Measurements from ENCODE around the gene DNAAF5. TPM values are rescaled to one million over a fixed set of nuclear protein-coding genes. Genes with fewer than 3 reads are reported as not detected.

DNAAF5 gene
- total and polyA plus RNA-seq, 2 of the 4 experiments (the other 2 are of a cell fraction) = 12.4 to 32.6 TPM

DNA sequence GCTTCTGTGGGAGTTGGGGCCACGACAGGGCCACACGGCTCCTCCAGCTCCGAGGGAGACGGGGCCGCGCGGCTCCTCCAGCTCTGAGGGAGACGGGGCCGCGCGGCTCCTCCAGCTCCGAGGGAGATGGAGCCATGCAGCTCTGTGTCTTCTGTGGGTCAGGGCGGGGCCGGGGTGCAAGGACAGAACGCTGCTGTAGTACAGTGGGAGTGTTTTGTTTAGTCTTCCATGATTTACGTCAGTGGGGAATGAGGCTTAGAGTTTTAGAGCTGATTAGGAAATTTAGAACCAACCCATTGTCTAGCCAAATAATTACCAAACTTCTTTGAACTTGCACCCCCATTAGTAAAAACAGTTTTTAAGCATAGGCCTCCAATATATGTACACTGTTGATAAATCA lies 33.5 kb downstream of the DNAAF5 start:
- H3K27me3 ChIP-seq (ENCODE audit: control insufficient read depth, insufficient read depth, low read length) = no peaks in the 10 kb centered on the region
- no peak overlapping the region for H2BK20ac ChIP-seq (ENCODE audit: low read depth, low read length)
- H3K4me1 ChIP-seq (ENCODE audit: control insufficient read depth, insufficient read depth, low read length) = no peaks in the 10 kb centered on the region
- no peak overlapping the region for H3K18ac ChIP-seq (ENCODE audit: low read depth, low read length)
- H2AK9ac ChIP-seq (replicated peaks; ENCODE audit: low read depth, low read length, poor library complexity) = no peak overlapping the region
- H3K14ac ChIP-seq (replicated peaks; ENCODE audit: low read depth, low read length) = no peak overlapping the region
- H3K9ac ChIP-seq (ENCODE audit: low read depth, low read length) = no peak overlapping the region
- intact Hi-C loops (cut with micrococcal nuclease) = no loop called here
- no peak overlapping the region for H3K4me2 ChIP-seq (ENCODE audit: low read depth, low read length)
- no peak overlapping the region for H2BK5ac ChIP-seq (ENCODE audit: low read depth, low read length, poor library complexity, severe bottlenecking)
- no peak overlapping the region for H2BK120ac ChIP-seq (ENCODE audit: low read depth, low read length)
- peaks cover 50% of the 10 kb centered on the region for H3K36me3 ChIP-seq (ENCODE audit: control insufficient read depth, insufficient read depth, low read length)
- in situ Hi-C loops (cut with MboI; ENCODE audit: low sequenced_read_pairs) = no loop called here
- dilution Hi-C loops (cut with HindIII; ENCODE audit: low sequenced_read_pairs, unreplicated experiment) = no loop called here
- no peak overlapping the region for H2BK15ac ChIP-seq (ENCODE audit: low read depth, low read length)
- H3K79me1 ChIP-seq (ENCODE audit: low read depth in 1 of 2, low read length in 2 of 2) = no peaks in the 10 kb centered on the region
- no peak overlapping the region for H3K4ac ChIP-seq (ENCODE audit: low read depth, low read length)
- no peaks in the 10 kb centered on the region for H4K20me1 ChIP-seq (ENCODE audit: insufficient read depth, low read length)
- H3K56ac ChIP-seq (ENCODE audit: extremely low read depth, insufficient read depth, low read length) = no peak overlapping the region
- H3K23ac ChIP-seq (ENCODE audit: low read depth, low read length) = no peak overlapping the region
- H2AFZ ChIP-seq (replicated peaks; ENCODE audit: low read length, poor library complexity) = no peak overlapping the region
- DNase-seq = no peak
- BruUV-seq (replicated peaks) = no TSS peak
- no peaks in the 10 kb centered on the region; the same call in 1 of the 2 replicates for H3K9me1 ChIP-seq (ENCODE audit: insufficient read depth, low read length)
- ChIA-PET CTCF (no interaction called here), POLR2A (ENCODE audit: unreplicated experiment) (no interaction called here)
- H2AK5ac ChIP-seq (ENCODE audit: low read depth, low read length) = no peak overlapping the region
- no peak overlapping the region for H4K5ac ChIP-seq (ENCODE audit: low read depth, low read length)
- H3K27ac ChIP-seq (ENCODE audit: insufficient read depth, low read length) = no peak overlapping the region
- H3K4me3 ChIP-seq (ENCODE audit: insufficient read depth, low read depth, low read length) = no peak overlapping the region
- no peak for ATAC-seq (ENCODE audit: low read depth)
- no CpG with 5 or more reads among the region's 16 CpGs for WGBS, 2 experiments (ENCODE audit: extremely low coverage in 2 of 2, insufficient read length in 1 of 2)
- no peak overlapping the region for H4K8ac ChIP-seq (ENCODE audit: low read depth in 2 of 2, low read length in 2 of 2)
- TF ChIP-seq NFE2L2 (IDR thresholded peaks at IDR 0.05; ENCODE audit: low read depth, low read length) (no peak), BHLHE40 (IDR thresholded peaks at IDR 0.05; ENCODE audit: low read depth, low read length) (no peak), MAFK (IDR thresholded peaks at IDR 0.05; ENCODE audit: low read depth, low read length) (no peak), SMC3 (IDR thresholded peaks at IDR 0.05; ENCODE audit: low read depth, low read length) (no peak), FOS (IDR thresholded peaks at IDR 0.05; ENCODE audit: low read depth, low read length) (no peak), POLR2A (IDR thresholded peaks at IDR 0.05; ENCODE audit: low read depth, low read length) (no peak), RCOR1 (IDR thresholded peaks at IDR 0.05; ENCODE audit: insufficient replicate concordance, low read length) (no peak), CEBPB (IDR thresholded peaks at IDR 0.05; ENCODE audit: low read depth, low read length) (no peak), MAZ (IDR thresholded peaks at IDR 0.05; ENCODE audit: borderline replicate concordance, low read depth, low read length) (no peak), RFX5 (IDR thresholded peaks at IDR 0.05; ENCODE audit: low read depth, low read length) (no peak), CHD1 (IDR thresholded peaks at IDR 0.05; ENCODE audit: low read depth, low read length) (no peak), MXI1 (IDR thresholded peaks at IDR 0.05; ENCODE audit: borderline replicate concordance, low read depth, low read length) (no peak), RAD21 (IDR thresholded peaks at IDR 0.05; ENCODE audit: low read length) (no peak)
- TF ChIP-seq, protein P1, sequence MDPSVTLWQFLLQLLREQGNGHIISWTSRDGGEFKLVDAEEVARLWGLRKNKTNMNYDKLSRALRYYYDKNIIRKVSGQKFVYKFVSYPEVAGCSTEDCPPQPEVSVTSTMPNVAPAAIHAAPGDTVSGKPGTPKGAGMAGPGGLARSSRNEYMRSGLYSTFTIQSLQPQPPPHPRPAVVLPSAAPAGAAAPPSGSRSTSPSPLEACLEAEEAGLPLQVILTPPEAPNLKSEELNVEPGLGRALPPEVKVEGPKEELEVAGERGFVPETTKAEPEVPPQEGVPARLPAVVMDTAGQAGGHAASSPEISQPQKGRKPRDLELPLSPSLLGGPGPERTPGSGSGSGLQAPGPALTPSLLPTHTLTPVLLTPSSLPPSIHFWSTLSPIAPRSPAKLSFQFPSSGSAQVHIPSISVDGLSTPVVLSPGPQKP (IDR thresholded peaks at IDR 0.05; ENCODE audit: borderline replicate concordance, low read depth, low read length) = no peak
- H4K91ac ChIP-seq (ENCODE audit: insufficient read depth, low read depth, low read length) = no peak overlapping the region
- no peaks in the 10 kb centered on the region for H3K9me3 ChIP-seq (ENCODE audit: control insufficient read depth, insufficient read depth, low read length)
